Renal pelvis (tissue), 4 donors: ENCODE measurements around the gene FBXW5. TPM values are rescaled to one million over a fixed set of nuclear protein-coding genes. Genes with fewer than 3 reads are reported as not detected.

Experiments
- DNase-seq: peaks from one replicate; pipeline ENCODE4 v3.0.0-alpha.2; 2013
- polyA plus RNA-seq, 3 donors: library from polyadenylated mRNA; unstranded; fragments of 120-200 nt; gene quantifications; one replicate each; pipeline ENCODE4 v1.2.1, GENCODE V29; 2013; ENCODE audit not compliant: insufficient read length in 3 of 3

Gene FBXW5
- polyA plus RNA-seq, 3 donors, result 48.7 to 65.9 (median 64.8) TPM

GRCh38 chr9:136915632-136916329 lies 28.8 kb downstream of the FBXW5 start:
- DNase-seq, result no peak

- no peak for DNase-seq
These were observed 30.7 kb downstream of the FBXW5 start for GRCh38 chr9:136913701-136914438.

- DNase-seq, result no peak
These were observed 33.7 kb downstream of the FBXW5 start for GRCh38 chr9:136910901-136911245.

GRCh38 chr9:136910197-136910900 lies 34.2 kb downstream of the FBXW5 start:
- DNase-seq, result no peak

- DNase-seq, result no peak
These were observed 37.3 kb downstream of the FBXW5 start for GRCh38 chr9:136907011-136907914.

GRCh38 chr9:136906266-136906665 lies 38.3 kb downstream of the FBXW5 start:
- no peak for DNase-seq

- no peak for DNase-seq
These were observed 41.4 kb downstream of the FBXW5 start for GRCh38 chr9:136903041-136903554.

- no peak for DNase-seq
These were observed 42.2 kb downstream of the FBXW5 start for GRCh38 chr9:136902259-136902821.

- DNase-seq, result no peak
These were observed 42.9 kb downstream of the FBXW5 start for GRCh38 chr9:136901516-136902258.

GRCh38 chr9:136900988-136901515 lies 43.5 kb downstream of the FBXW5 start:
- DNase-seq, result no peak

GRCh38 chr9:136900556-136900955 lies 44.0 kb downstream of the FBXW5 start:
- DNase-seq, result no peak

GRCh38 chr9:136899196-136899595 lies 45.3 kb downstream of the FBXW5 start:
- DNase-seq, result no peak

GRCh38 chr9:136898483-136899100 lies 45.9 kb downstream of the FBXW5 start:
- DNase-seq, result no peak

- no peak for DNase-seq
These were observed 48.5 kb downstream of the FBXW5 start for GRCh38 chr9:136896027-136896426.

GRCh38 chr9:136890661-136891060 lies 53.9 kb downstream of the FBXW5 start:
- DNase-seq, result no peak
